IPS-11a (cell line): ENCODE results near the gene C10orf62.

Source experiments
- H3K4me3 ChIP-seq: one replicate; pipeline ENCODE4 v1.5.1; 2013; ENCODE audit warnings: low read depth, low read length, control low read depth

The C10orf62 gene

GRCh38 chr10:97584060-97584797 lies 5.3 kb upstream of the C10orf62 start, which contains the start of gene HOGA1:
TSS of gene HOGA1 (plus strand) at chr10:97584389. CDS start at chr10:97584704, 315 bp downstream.
- H3K4me3 ChIP-seq = no peak within 1 kb of the TSS

- no peak overlapping the region for H3K4me3 ChIP-seq
These were observed 4.6 kb upstream of the C10orf62 start for GRCh38 chr10:97584798-97585438.

- H3K4me3 ChIP-seq = no peak overlapping the region
These were observed 4.1 kb upstream of the C10orf62 start for GRCh38 chr10:97585439-97585811.

- H3K4me3 ChIP-seq = no peak overlapping the region
These were observed 2.3 kb upstream of the C10orf62 start for GRCh38 chr10:97587183-97587582.

GRCh38 chr10:97590082-97590747 lies 694 bp downstream of the C10orf62 start:
- H3K4me3 ChIP-seq = no peak overlapping the region

GRCh38 chr10:97590748-97591495 lies 1.4 kb downstream of the C10orf62 start:
- H3K4me3 ChIP-seq = no peak overlapping the region

GRCh38 chr10:97593421-97593820 lies 3.9 kb downstream of the C10orf62 start:
- no peak overlapping the region for H3K4me3 ChIP-seq

- H3K4me3 ChIP-seq = no peak overlapping the region
These were observed 6.9 kb downstream of the C10orf62 start for GRCh38 chr10:97596101-97597082.

GRCh38 chr10:97597778-97598177 lies 8.3 kb downstream of the C10orf62 start:
- H3K4me3 ChIP-seq = no peak overlapping the region

- H3K4me3 ChIP-seq = no peak overlapping the region
These were observed 9.1 kb downstream of the C10orf62 start for GRCh38 chr10:97598407-97599271.

- H3K4me3 ChIP-seq = no peak overlapping the region
These were observed 9.7 kb downstream of the C10orf62 start for GRCh38 chr10:97599272-97599619.

GRCh38 chr10:97600616-97601015 lies 11.1 kb downstream of the C10orf62 start:
- H3K4me3 ChIP-seq = no peak overlapping the region

- H3K4me3 ChIP-seq = no peak overlapping the region
These were observed 12.0 kb downstream of the C10orf62 start for GRCh38 chr10:97601268-97602215.

- H3K4me3 ChIP-seq = no peak overlapping the region
These were observed 17.6 kb downstream of the C10orf62 start for GRCh38 chr10:97607095-97607636.

- no peak overlapping the region for H3K4me3 ChIP-seq
These were observed 19.6 kb downstream of the C10orf62 start for GRCh38 chr10:97608991-97609561.

GRCh38 chr10:97611473-97611872 lies 22.0 kb downstream of the C10orf62 start:
- H3K4me3 ChIP-seq = no peak overlapping the region

GRCh38 chr10:97612386-97612785 lies 22.9 kb downstream of the C10orf62 start:
- H3K4me3 ChIP-seq = no peak overlapping the region
